GM08714 (cell line): ENCODE results near the gene HLCS.

Experiments used
- H3K4me3 ChIP-seq: fragments of 200-500 bp; sonication (Bioruptor generic); 2 replicates; pipeline ENCODE4 v1.5.1; 2014; ENCODE audit warnings: mild to moderate bottlenecking, low read length, inconsistent platforms
- ZNF274 ChIP-seq: IDR thresholded peaks from 2 replicates; pipeline ENCODE4 v1.6.1; 2012; ENCODE audit warnings: mild to moderate bottlenecking, low read depth, low read length

Gene HLCS

GRCh38 chr21:36902331-36902730 is 64.1 kb downstream of the HLCS start:
- no peak overlapping the region for H3K4me3 ChIP-seq
- no peak for TF ChIP-seq ZNF274

DNA sequence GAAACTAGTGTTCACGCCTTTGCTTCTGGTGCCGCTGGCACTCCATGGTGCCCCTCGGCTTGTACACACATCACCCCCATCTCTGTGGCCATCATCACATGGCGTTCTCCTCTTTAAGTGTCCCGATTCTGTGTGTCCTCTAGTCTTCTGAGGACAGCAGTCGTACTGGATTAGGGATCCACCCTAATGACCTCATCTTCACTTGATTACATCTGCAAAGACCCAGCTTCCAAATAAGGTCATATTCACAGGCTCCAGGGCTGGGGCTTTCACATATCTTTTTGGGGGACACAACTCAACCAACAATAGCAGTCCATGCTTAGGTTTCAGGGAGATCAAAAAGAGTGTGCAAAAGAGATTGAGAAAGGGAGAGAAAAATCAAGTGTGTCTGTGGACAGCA is 64.9 kb downstream of the HLCS start:
- TF ChIP-seq ZNF274: no peak
- H3K4me3 ChIP-seq: no peak overlapping the region

GRCh38 chr21:36893581-36893980 is 72.9 kb downstream of the HLCS start:
- no peak for TF ChIP-seq ZNF274
- H3K4me3 ChIP-seq: no peak overlapping the region

GRCh38 chr21:36892201-36892600 is 74.3 kb downstream of the HLCS start:
- no peak overlapping the region for H3K4me3 ChIP-seq
- no peak for TF ChIP-seq ZNF274

DNA sequence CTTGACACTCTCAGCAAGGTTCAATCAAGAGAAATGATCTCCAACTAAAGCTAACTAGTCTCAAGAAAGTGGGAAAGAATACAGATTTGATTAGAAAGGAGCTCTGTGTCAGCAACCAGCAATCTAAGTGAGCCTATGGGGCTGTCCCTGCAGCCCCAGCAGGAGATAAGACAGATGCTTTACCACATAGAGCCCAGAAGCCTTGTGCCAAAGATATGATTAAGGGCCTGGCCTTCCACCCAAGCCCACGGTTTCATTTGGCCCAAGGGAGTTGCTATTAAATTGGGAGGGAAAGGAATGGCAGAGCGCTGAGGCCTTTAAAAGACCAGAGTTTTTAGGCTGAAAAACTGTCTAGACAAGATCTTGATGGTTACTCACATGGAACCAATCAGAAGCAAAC is 74.8 kb downstream of the HLCS start:
- no peak overlapping the region for H3K4me3 ChIP-seq
- TF ChIP-seq ZNF274: no peak

- no peak for TF ChIP-seq ZNF274
- no peak overlapping the region for H3K4me3 ChIP-seq
Measured at GRCh38 chr21:36891121-36891520, 75.3 kb downstream of the HLCS start.

- no peak overlapping the region for H3K4me3 ChIP-seq
- TF ChIP-seq ZNF274: no peak
Measured at GRCh38 chr21:36890086-36890485, 76.4 kb downstream of the HLCS start.

DNA sequence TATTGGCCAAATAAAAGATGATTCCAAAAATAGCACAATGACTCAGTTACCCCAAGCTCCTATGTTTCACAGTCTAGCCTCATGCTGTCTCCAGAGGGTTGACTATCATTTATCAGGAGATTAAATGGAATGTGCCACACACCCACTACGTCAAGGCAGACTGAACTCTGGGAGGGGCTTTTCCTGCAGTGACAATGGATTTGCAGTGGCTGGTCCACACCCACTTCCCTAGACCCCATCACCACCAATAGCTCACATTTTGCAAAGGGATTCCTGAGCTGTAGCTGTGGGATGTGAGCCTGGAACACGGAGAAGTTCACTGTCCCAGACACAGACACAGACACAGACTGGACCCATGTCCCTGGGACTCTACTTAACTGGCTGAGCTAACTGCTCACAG is 77.1 kb downstream of the HLCS start:
- no peak overlapping the region for H3K4me3 ChIP-seq
- TF ChIP-seq ZNF274: no peak

DNA sequence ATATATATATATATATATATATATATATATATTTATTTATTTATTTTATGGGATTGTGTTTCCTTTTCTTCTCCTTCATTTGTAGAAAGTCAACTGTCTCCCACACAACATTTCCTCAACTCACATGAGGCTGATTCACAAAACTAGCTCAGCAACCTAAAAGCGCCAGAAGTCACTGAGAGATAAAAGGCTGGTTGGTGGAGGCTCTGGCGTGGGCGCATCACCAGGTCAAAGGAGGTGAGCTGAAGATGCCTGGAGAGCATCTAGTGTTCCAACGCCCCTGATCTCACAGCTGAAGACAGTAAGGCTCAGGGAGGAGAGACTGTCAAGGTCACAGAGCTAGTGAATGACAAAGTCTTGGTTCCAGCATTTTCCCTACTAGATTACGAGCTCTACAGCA is 78.0 kb downstream of the HLCS start:
- no peak overlapping the region for H3K4me3 ChIP-seq
- TF ChIP-seq ZNF274: no peak

DNA sequence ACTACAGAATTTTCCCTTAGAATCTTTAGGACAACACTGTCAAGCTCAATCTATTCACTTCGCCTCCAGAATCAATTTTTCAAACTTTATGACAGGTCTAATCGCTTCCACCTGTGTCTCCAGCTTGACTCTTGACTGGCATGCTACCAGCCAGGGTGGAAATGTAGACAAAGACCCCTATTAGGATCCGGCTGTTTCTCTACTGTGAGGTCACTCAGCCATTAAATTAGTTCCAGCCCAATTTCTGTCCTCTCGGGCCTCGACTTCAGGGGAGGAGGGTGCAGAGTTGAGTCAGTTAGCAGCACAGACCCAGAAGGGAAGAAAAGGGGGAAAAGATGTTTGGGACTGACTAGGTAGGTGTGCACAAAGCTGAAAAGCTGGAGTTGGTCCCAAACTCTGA is 78.5 kb downstream of the HLCS start:
- TF ChIP-seq ZNF274: no peak

DNA sequence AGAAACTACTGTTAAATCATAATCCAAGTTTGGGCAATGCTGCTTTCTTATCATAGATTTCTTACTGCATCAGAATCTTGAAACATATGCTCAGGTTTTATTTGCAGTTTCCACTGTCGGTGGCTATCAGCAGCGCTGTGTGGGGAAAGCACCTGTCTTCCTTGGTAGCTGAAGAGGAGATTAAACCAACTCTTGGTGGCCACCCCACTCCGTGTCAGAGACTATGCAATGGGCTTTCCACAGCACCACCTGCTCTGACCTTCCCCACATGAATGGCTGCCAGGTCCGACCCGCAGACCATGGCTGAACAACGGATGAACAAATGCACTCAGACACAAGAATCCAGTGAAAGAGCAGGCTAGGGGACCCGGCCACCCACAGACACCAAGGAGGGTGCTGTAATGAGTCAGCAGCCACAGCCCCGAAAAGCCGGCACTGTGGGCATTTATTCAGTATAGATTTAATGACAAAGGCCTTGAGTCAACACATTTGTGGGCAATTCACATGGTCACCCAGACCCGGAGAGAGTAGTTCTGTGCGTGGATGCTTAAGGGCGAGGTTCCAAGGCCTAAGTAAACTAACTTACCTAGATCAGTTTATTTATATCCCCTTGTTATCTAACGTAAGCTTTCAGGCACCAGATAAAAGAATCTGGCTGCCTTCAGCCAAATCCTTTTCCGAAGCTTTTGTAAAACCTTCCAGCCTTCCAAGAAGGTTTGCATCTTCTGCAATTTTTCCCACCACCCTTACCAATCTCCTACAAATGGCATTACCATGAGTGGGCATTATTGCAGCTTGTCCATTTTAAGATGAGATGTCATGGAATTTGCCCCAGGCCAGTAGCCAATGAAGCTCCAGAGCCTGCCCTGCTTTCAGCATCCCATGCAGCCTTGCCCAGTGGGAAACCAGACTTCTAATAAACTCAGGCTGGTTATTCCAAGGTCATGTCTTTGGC is 82.7 kb downstream of the HLCS start:
- no peak for TF ChIP-seq ZNF274

More for the DNA sequence above, 78.5 kb downstream of the HLCS start:
- no peak overlapping the region for H3K4me3 ChIP-seq

DNA sequence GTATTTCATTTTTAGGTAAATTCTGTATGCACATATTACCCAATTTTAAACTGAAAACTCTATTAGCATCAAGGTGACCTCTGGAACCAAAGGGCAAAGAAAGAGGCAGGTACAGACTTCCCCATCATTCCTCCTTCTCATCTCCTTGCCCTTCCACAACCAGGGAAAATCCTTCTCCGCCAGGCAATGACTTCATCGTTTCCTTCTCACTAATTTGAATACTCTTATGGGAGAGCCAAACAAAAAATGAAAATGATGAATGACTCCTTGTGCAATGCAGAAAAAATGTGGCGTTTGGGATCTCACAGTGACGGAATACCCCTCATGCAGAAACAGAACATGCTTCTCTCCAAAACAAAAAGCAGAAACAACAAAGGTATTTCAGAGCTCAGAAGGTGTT is 83.7 kb downstream of the HLCS start:
- H3K4me3 ChIP-seq: no peak overlapping the region
- TF ChIP-seq ZNF274: no peak

More for the DNA sequence above, 82.7 kb downstream of the HLCS start:
- no peak overlapping the region for H3K4me3 ChIP-seq

GRCh38 chr21:36881228-36881627 is 85.2 kb downstream of the HLCS start:
- H3K4me3 ChIP-seq: no peak overlapping the region
- no peak for TF ChIP-seq ZNF274

GRCh38 chr21:36879827-36880226 is 86.6 kb downstream of the HLCS start:
- no peak for TF ChIP-seq ZNF274
- H3K4me3 ChIP-seq: no peak overlapping the region

GRCh38 chr21:36877741-36878140 is 88.7 kb downstream of the HLCS start:
- TF ChIP-seq ZNF274: no peak
- H3K4me3 ChIP-seq: no peak overlapping the region
